Measurements from ENCODE around the gene FAM174B. TPM values are rescaled to one million over a fixed set of nuclear protein-coding genes. Genes with fewer than 3 reads are reported as not detected.

Gene FAM174B
- total and polyA plus RNA-seq, 2 experiments from 2014 or later: 15.0 to 21.8 TPM

GRCh38 chr15:92650256-92650655, 5.3 kb downstream of the FAM174B start:
- Histone ChIP-seq H2AFZ (no peak overlapping the region), H3K27me3 (ENCODE audit: insufficient read depth) (peaks cover 6% of the 10 kb centered on the region), H3K4me1 (ENCODE audit: insufficient read depth) (peaks cover 51% of the 10 kb centered on the region), H3K4me3 (no peak overlapping the region), H3K36me3 (ENCODE audit: insufficient read depth) (no peaks in the 10 kb centered on the region), H3K9me2 (ENCODE audit: insufficient read depth) (peaks cover 10% of the 10 kb centered on the region; the same call in 1 of the 2 replicates), H3K79me2 (replicated peaks; ENCODE audit: insufficient read depth) (peaks cover 72% of the 10 kb centered on the region), H3F3A (replicated peaks; ENCODE audit: low read depth) (no peaks in the 10 kb centered on the region; the same call in 1 of the 2 replicates), H3K27ac (ENCODE audit: low read depth) (no peak overlapping the region), H4K20me1 (replicated peaks; ENCODE audit: insufficient read depth) (no peaks in the 10 kb centered on the region), H3K4me2 (no peak overlapping the region)
- Mint-ChIP-seq H3K4me1 (peaks cover 65% of the 10 kb centered on the region), H3K4me3 (no peak overlapping the region), H3K36me3 (ENCODE audit: low read depth) (peaks cover 34% of the 10 kb centered on the region), H3K9me3 (peaks cover 12% of the 10 kb centered on the region), H3K27ac (no peak overlapping the region), H3K27me3 (ENCODE audit: insufficient read depth, low read depth, poor library complexity) (peaks cover 23% of the 10 kb centered on the region)
- no peak for DNase-seq (ENCODE audit: low spot score)
- TF ChIP-seq CTCF (conservative IDR thresholded peaks at IDR 0.05; ENCODE audit: low read depth in 2 of 2) (no peak), EZH2phosphoT487 (IDR thresholded peaks at IDR 0.05; ENCODE audit: unreplicated experiment) (no peak), ETS1 (IDR thresholded peaks at IDR 0.05) (no peak), CREB1 (CRISPR knock-in tag; IDR thresholded peaks at IDR 0.05; ENCODE audit: low read depth) (no peak), EZH2 (IDR thresholded peaks at IDR 0.05; ENCODE audit: low read depth, unreplicated experiment) (no peak), ZNF462 (CRISPR knock-in tag; IDR thresholded peaks at IDR 0.05) (no peak), POLR2AphosphoS5 (IDR thresholded peaks at IDR 0.05; ENCODE audit: low read depth) (no peak), NANOG (IDR thresholded peaks at IDR 0.05; ENCODE audit: borderline replicate concordance) (no peak), ZNF114 (CRISPR knock-in tag; IDR thresholded peaks at IDR 0.05) (no peak), ZNF331 (CRISPR knock-in tag; IDR thresholded peaks at IDR 0.05; ENCODE audit: low read depth) (no peak), STAT1 (IDR thresholded peaks at IDR 0.05; ENCODE audit: unreplicated experiment) (no peak), JUNB (IDR thresholded peaks at IDR 0.05; ENCODE audit: unreplicated experiment) (no peak), REST (IDR thresholded peaks at IDR 0.05; ENCODE audit: unreplicated experiment) (no peak)
- ATAC-seq: no peak

Data from GM23338 (cell line).